GM23338 (cell line): ENCODE data around the gene EFNB2. TPM values are rescaled to one million over a fixed set of nuclear protein-coding genes. Genes with fewer than 3 reads are reported as not detected.

Experiments
- EZH2phosphoT487 ChIP-seq: fragments of 200-600 bp; sonication (generic); IDR thresholded peaks from one replicate; pipeline ENCODE4 v1.8.1; 2018; ENCODE audit warnings: antibody characterized with exemption; ENCODE audit not compliant: unreplicated experiment
- JUNB ChIP-seq: IDR thresholded peaks from one replicate; pipeline ENCODE4 v1.6.1; 2016; ENCODE audit warnings: antibody characterized with exemption; ENCODE audit not compliant: unreplicated experiment
- NANOG ChIP-seq: IDR thresholded peaks from 2 replicates; pipeline ENCODE4 v1.6.1; 2016; ENCODE audit warnings: antibody characterized with exemption, borderline replicate concordance
- STAT1 ChIP-seq: IDR thresholded peaks from one replicate; pipeline ENCODE4 v1.6.1; 2016; ENCODE audit warnings: antibody characterized with exemption; ENCODE audit not compliant: unreplicated experiment
- ZNF331 ChIP-seq: fragments of 250-450 bp; sonication (Bioruptor Pico); IDR thresholded peaks from 2 replicates; pipeline ENCODE4 v1.5.0; 2020; ENCODE audit warnings: low read depth, mild to moderate bottlenecking, moderate library complexity
- polyA plus RNA-seq: library from polyadenylated mRNA; unstranded; fragments of >200 nt; fragmentation: Nextera tagmentation; extraction: Ambion mirVana; gene quantifications from 2 replicates; pipeline ENCODE4 v1.2.1, GENCODE V29; 2016
- total RNA-seq: library from RNA; depleted of rRNA; stranded (reverse); fragments of >200 nt; shearing (Covaris generic); gene quantifications from 2 replicates; pipeline ENCODE4 v1.2.3, GENCODE V29; 2014
- TF ChIP-seq, protein P1 (sequence below): fragments of 250-450 bp; sonication (Bioruptor Pico); IDR thresholded peaks from 2 replicates; pipeline ENCODE4 v1.5.0; 2020; ENCODE audit warnings: mild to moderate bottlenecking, moderate library complexity
- TF ChIP-seq, protein P2 (sequence below): IDR thresholded peaks from one replicate; pipeline ENCODE4 v1.6.1; 2018; ENCODE audit warnings: antibody characterized with exemption; ENCODE audit not compliant: unreplicated experiment
- TF ChIP-seq, protein P3 (sequence below): IDR thresholded peaks from 2 replicates; pipeline ENCODE4 v1.6.1; 2016; ENCODE audit warnings: antibody characterized with exemption

Gene EFNB2
- total and polyA plus RNA-seq, 2 experiments from 2014 or later = 5.7 to 10.9 TPM

DNA sequence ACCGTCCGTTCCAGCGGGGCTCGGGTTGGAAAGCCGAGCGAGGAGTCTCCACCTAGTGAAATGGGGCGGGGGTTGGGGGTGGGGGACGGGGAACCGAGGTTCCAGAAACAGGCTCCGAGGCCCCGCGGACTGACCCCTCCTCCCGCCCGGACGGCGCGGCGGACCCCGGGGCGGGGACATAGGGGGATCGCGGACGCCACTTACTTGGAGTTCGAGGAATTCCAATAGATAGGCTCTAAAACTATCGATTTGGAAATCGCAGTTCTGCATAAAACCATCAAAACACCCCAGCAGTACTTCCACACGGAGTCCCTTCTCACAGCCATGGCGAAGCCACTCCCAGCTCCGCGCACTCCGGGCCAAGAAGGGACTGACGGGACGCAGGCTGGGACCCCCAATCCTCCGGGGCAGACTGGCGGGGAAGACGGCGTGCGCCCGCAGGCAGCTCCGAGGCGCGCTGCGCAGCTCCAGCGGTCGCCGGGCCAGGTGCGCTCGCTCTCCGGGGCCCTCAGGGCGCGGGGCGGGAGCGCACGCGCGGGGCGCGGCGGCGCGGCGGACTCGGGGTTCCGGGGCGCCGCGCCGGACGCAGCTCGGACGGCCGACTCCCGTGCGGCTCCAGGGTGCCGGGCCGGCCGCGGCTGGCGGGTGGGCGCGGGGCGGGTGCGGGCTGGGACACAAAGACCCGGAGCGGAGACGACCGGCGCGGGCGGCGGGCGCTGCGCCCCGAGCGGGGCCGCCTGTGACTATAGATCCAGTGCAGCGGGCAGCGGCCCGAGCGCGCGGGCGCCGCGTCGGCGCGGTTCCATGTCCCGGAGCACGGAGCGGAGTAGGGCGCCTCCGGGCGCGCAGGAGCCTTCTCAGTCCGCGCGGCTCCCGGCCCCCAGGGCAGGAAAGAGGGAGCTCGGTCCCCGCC is 567 bp downstream of the EFNB2 start (continued):
- TF ChIP-seq, protein P1, sequence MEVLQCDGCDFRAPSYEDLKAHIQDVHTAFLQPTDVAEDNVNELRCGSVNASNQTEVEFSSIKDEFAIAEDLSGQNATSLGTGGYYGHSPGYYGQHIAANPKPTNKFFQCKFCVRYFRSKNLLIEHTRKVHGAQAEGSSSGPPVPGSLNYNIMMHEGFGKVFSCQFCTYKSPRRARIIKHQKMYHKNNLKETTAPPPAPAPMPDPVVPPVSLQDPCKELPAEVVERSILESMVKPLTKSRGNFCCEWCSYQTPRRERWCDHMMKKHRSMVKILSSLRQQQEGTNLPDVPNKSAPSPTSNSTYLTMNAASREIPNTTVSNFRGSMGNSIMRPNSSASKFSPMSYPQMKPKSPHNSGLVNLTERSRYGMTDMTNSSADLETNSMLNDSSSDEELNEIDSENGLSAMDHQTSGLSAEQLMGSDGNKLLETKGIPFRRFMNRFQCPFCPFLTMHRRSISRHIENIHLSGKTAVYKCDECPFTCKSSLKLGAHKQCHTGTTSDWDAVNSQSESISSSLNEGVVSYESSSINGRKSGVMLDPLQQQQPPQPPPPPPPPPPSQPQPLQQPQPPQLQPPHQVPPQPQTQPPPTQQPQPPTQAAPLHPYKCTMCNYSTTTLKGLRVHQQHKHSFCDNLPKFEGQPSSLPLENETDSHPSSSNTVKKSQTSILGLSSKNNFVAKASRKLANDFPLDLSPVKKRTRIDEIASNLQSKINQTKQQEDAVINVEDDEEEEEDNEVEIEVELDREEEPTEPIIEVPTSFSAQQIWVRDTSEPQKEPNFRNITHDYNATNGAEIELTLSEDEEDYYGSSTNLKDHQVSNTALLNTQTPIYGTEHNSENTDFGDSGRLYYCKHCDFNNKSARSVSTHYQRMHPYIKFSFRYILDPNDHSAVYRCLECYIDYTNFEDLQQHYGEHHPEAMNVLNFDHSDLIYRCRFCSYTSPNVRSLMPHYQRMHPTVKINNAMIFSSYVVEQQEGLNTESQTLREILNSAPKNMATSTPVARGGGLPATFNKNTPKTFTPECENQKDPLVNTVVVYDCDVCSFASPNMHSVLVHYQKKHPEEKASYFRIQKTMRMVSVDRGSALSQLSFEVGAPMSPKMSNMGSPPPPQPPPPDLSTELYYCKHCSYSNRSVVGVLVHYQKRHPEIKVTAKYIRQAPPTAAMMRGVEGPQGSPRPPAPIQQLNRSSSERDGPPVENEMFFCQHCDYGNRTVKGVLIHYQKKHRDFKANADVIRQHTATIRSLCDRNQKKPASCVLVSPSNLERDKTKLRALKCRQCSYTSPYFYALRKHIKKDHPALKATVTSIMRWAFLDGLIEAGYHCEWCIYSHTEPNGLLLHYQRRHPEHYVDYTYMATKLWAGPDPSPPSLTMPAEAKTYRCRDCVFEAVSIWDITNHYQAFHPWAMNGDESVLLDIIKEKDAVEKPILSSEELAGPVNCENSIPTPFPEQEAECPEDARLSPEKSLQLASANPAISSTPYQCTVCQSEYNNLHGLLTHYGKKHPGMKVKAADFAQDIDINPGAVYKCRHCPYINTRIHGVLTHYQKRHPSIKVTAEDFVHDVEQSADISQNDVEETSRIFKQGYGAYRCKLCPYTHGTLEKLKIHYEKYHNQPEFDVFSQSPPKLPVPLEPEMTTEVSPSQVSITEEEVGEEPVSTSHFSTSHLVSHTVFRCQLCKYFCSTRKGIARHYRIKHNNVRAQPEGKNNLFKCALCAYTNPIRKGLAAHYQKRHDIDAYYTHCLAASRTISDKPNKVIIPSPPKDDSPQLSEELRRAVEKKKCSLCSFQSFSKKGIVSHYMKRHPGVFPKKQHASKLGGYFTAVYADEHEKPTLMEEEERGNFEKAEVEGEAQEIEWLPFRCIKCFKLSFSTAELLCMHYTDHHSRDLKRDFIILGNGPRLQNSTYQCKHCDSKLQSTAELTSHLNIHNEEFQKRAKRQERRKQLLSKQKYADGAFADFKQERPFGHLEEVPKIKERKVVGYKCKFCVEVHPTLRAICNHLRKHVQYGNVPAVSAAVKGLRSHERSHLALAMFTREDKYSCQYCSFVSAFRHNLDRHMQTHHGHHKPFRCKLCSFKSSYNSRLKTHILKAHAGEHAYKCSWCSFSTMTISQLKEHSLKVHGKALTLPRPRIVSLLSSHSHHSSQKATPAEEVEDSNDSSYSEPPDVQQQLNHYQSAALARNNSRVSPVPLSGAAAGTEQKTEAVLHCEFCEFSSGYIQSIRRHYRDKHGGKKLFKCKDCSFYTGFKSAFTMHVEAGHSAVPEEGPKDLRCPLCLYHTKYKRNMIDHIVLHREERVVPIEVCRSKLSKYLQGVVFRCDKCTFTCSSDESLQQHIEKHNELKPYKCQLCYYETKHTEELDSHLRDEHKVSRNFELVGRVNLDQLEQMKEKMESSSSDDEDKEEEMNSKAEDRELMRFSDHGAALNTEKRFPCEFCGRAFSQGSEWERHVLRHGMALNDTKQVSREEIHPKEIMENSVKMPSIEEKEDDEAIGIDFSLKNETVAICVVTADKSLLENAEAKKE = no peak
- TF ChIP-seq NANOG (no peak), ZNF331 (CRISPR knock-in tag) (no peak), EZH2phosphoT487 (no peak), JUNB (no peak), STAT1 (no peak)
- TF ChIP-seq, protein P2, sequence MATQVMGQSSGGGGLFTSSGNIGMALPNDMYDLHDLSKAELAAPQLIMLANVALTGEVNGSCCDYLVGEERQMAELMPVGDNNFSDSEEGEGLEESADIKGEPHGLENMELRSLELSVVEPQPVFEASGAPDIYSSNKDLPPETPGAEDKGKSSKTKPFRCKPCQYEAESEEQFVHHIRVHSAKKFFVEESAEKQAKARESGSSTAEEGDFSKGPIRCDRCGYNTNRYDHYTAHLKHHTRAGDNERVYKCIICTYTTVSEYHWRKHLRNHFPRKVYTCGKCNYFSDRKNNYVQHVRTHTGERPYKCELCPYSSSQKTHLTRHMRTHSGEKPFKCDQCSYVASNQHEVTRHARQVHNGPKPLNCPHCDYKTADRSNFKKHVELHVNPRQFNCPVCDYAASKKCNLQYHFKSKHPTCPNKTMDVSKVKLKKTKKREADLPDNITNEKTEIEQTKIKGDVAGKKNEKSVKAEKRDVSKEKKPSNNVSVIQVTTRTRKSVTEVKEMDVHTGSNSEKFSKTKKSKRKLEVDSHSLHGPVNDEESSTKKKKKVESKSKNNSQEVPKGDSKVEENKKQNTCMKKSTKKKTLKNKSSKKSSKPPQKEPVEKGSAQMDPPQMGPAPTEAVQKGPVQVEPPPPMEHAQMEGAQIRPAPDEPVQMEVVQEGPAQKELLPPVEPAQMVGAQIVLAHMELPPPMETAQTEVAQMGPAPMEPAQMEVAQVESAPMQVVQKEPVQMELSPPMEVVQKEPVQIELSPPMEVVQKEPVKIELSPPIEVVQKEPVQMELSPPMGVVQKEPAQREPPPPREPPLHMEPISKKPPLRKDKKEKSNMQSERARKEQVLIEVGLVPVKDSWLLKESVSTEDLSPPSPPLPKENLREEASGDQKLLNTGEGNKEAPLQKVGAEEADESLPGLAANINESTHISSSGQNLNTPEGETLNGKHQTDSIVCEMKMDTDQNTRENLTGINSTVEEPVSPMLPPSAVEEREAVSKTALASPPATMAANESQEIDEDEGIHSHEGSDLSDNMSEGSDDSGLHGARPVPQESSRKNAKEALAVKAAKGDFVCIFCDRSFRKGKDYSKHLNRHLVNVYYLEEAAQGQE = no peak
- TF ChIP-seq, protein P3, sequence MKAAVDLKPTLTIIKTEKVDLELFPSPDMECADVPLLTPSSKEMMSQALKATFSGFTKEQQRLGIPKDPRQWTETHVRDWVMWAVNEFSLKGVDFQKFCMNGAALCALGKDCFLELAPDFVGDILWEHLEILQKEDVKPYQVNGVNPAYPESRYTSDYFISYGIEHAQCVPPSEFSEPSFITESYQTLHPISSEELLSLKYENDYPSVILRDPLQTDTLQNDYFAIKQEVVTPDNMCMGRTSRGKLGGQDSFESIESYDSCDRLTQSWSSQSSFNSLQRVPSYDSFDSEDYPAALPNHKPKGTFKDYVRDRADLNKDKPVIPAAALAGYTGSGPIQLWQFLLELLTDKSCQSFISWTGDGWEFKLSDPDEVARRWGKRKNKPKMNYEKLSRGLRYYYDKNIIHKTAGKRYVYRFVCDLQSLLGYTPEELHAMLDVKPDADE = no peak
